Stimulated activated CD8-positive, alpha-beta memory T cell treated with anti-CD3 and anti-CD28 coated beads, Interleukin-4, amount 100 ng/mL, for 1 hour (primary cell): ENCODE data around the gene RHOBTB3.
"Not testable (repeated sequence)": the region's sequence is repeated elsewhere in the genome, so short reads cannot be mapped to it uniquely, and the experiment has no call there.

Experiments
- DNase-seq, 2 donors: peaks; one replicate each; pipeline ENCODE4 v3.0.0-alpha.2; 2020; ENCODE audit warnings: low read depth in 2 of 2, low spot score in 1 of 2

Gene RHOBTB3

GRCh38 chr5:95712347-95712958, 18.7 kb upstream of the RHOBTB3 start:
- no peak for DNase-seq

GRCh38 chr5:95713246-95713645, 17.9 kb upstream of the RHOBTB3 start:
- DNase-seq, result not testable (repeated sequence)

DNA sequence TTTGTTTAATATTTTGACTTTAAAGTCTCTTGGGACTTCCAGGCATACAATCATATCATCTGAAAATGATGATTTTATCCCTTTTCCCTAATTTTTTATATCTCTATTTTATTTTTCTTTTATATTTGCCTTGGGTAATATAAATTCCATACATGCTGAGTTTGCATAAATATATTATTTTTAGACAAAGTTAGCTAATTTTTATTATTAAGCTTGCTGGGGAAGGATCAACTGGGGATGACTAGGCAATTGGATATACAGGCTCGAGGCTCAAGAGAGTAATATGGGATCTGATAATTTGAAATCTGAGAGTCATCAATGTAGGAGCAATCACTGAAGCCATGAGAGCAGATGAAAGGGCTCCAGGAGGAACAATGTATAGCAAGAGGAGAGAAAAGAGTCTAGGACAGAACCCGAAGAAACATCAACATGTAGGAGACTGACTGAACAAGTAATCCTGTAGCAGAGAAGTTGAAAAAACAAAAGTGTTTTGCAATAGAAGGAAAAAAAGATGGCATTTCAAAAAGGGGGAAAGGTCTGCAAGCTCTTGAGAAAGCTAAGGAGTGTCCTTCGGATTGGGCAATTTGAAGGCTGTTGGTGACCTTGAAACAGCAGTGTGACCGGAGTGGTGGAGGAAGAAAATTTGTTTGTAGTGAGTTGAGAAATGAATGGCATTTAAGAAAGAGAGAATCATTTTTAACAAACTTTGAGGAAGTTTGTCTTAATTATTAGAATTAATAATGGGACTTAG, 17.0 kb upstream of the RHOBTB3 start:
- no peak for DNase-seq

GRCh38 chr5:95715799-95716461, 15.2 kb upstream of the RHOBTB3 start:
- no peak for DNase-seq

GRCh38 chr5:95717439-95717838, 13.7 kb upstream of the RHOBTB3 start:
- DNase-seq, result no peak

DNA sequence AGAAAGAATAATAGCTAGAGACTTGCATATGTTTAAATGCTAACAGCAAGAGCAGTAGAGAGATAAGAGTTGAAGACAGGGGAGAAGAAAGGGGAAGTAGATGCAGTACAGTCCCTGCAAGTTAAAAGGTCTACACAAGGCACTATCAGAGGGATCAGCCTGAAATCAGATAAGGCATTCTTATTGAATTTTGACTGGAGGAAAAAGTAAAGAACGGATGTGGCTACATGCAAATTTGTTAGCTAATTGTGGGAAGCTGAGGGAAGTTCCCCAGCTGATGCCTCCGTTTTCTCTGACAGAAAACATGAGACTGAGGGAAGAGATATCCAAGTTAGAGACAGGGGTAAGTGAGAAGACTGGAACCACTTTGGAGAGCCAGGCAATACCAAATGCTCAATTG, 12.9 kb upstream of the RHOBTB3 start:
- no peak for DNase-seq

GRCh38 chr5:95718738-95719137, 12.4 kb upstream of the RHOBTB3 start:
- DNase-seq, result no peak

DNA sequence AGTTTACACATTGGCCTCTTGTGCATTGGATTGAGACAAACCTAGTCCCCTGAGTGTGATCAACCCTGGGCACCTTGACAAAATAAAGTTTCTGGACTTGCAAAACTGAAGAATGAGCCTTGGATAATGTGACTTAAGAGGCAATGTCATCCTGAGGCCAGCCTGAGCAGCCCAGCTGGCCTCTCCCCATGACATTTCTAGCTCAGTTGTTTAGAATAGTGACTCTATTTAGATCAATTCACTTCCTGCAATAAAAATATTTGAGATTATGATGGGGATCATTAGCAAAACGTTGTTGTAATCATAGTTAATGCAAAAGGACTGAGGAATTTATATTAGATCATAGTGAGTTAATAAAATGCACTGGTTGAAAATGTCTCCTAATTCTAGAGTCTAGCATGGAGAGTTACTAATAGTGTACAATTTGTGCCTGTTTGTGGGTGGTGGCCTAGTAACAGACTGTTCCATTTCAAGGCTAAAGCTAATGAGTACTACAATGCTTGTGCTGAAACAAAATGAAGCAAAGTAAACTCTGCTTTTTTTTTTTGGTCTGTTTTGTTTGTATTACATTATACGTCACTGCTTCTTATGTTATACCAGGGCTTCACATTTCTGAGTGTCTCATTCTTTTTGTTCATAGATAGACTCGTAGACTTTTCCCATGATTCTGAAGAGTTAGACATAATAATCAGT, 10.9 kb upstream of the RHOBTB3 start:
- DNase-seq, result no peak

GRCh38 chr5:95721582-95722295, 9.4 kb upstream of the RHOBTB3 start:
- DNase-seq, result no peak

GRCh38 chr5:95723632-95724369, 7.3 kb upstream of the RHOBTB3 start:
- no peak for DNase-seq

GRCh38 chr5:95725071-95725820, 5.9 kb upstream of the RHOBTB3 start:
- DNase-seq, result no peak

GRCh38 chr5:95725937-95726810, 5.0 kb upstream of the RHOBTB3 start:
- DNase-seq, result no peak

DNA sequence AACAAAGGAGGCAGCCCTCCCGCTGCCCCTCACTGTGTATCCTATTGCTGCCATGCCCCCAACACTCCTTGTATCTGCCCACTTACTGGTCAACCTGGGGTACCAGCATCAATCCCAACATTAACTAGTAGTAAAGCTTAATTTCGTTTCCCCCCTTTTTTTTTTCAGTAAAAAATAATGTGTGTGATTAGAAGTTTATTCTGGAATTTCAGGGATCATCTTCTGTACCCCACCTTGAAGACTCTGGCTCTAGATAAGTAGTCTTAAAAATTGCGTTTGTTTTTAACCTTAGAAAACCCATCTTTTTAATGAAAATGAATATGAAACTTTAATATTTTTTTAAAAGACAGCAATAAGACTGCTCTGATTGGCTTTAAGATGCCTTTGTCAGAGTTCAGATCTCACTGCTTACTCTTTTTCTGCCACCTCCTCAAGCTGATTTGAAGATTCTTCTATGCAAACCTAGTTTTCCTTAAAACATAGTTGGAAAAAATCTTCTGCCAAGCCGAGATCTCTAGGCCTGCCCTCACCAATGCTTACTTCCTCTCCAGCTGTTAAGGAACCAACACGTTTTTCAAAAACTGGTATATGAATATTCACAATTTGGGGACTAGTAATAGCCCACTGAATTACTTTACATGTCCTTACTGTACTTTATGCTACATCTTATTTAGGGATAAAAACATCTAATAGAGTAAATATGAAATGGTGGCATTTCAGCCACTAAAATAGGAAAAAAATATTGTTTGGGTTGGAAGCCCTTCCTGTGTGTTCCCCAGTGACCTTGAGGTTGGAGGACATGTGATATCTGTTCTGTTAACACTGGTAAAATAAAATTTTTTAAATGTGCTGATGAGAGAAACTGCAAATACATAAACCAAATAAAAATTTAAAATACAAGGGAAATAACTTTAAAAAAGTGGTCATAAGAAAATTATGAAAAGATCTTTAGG, 4.0 kb upstream of the RHOBTB3 start:
- DNase-seq, result no peak

GRCh38 chr5:95727764-95728191, 3.4 kb upstream of the RHOBTB3 start:
- no peak for DNase-seq

DNA sequence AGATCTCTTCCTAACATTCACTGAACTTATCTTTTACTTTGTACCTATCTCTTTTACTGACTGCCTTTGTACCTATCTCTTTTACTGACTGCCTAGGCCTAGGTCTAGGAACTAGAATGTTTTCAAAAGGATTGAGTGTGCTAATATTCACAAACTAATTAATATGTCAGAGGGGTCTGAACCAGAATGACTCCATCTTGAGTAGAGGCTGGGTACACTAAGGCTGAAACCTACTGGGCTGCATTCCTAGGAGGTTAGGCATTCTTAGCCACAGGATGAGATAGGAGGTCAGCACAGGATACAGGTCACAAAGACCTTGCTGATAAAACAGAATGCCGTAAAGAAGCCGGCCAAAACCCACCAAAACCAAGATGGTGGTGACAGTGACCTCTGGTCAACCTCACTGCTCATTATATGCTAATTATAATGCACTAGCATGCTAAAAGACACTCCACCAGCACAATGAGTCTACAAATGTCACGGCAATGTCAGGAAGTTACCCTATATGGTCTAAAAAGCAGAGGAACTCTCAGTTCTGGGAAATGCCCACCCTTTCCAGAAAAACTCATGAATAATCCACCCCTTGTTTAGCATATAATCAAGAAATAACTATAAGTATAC, 2.5 kb upstream of the RHOBTB3 start:
- no peak for DNase-seq

DNA sequence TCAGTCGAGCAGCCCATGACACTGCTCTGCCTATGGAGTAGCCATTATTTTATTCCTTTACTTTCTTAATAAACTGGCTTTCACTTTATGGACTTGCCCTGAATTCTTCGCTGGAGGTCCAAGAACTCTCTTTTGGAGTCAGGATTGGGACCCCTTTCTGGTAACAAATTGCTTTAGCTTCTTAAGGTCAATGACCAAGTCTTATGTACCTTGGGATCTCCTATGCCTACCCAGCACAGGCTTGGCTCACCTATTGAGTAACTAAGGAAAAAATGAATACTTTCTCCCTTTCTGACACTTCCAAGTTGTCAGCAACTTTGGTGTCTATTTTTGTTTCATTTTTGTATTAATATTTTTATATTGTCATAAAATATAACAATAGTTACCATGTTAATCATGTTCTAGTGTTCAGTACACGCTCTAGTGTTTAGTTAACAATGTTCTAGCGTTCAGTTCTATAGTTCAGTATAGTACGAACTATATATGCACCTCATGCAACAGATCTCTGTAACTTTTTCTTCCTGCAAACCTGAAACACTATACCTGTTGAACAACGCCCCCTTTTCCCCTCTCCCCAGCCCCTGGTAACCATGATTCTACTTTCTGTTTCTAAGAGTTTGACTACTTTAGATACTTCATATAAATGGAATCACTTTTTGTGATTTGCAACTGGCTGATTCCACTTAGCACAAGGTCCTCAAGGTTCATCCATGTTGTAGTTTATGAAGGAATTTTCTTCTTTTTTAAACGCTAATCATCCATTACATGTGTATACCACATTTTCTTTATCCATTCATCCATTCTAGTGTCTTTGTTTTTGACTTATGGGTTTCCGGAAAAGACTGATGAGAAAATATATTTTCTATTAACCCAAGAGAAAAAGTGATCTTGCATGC, 1.8 kb upstream of the RHOBTB3 start:
- no peak for DNase-seq
